Measurements from ENCODE around the gene TCF7L1.

The TCF7L1 gene

GRCh38 chr2:85132834-85133637, at the start of gene TCF7L1:
Gene TCF7L1 (plus strand): TSS chr2:85133392. CDS start chr2:85133685, 293 bp downstream.
- Histone ChIP-seq H3K9ac (ENCODE audit: insufficient read length, low read depth) (peak within 1 kb of the TSS; percentile 94), H3K9me3 (ENCODE audit: insufficient read depth, low read length) (no peaks in the 10 kb centered on the region), H3K4me3 (ENCODE audit: insufficient read length, low read depth) (peak within 1 kb of the TSS; percentile 88), H3K4me1 (ENCODE audit: insufficient read depth, insufficient read length) (peaks cover 6% of the 10 kb centered on the region), H3K27me3 (ENCODE audit: insufficient read depth, insufficient read length) (peaks cover 27% of the 10 kb centered on the region), H3K36me3 (ENCODE audit: insufficient read depth, insufficient read length, low read length) (peaks cover 7% of the 10 kb centered on the region)
- peak; percentile 82 for DNase-seq (ENCODE audit: low read depth, low spot score)
- no peak for TF ChIP-seq ZNF274 (IDR thresholded peaks at IDR 0.05; ENCODE audit: low read depth, low read length)
- no peak for TF ChIP-seq SUZ12 (IDR thresholded peaks at IDR 0.05; ENCODE audit: extremely low read depth, insufficient read depth, insufficient read length)
- no peak for TF ChIP-seq YY1 (IDR thresholded peaks at IDR 0.05; ENCODE audit: insufficient read depth, insufficient read length)

GRCh38 chr2:85085563-85085962, 47.6 kb upstream of the TCF7L1 start:
- Histone ChIP-seq H3K27me3 (ENCODE audit: insufficient read depth, insufficient read length) (no peaks in the 10 kb centered on the region), H3K36me3 (ENCODE audit: insufficient read depth, insufficient read length, low read length) (no peaks in the 10 kb centered on the region), H3K4me3 (ENCODE audit: insufficient read length, low read depth) (no peak overlapping the region), H3K9me3 (ENCODE audit: insufficient read depth, low read length) (peaks cover 10% of the 10 kb centered on the region; the same call in 1 of the 2 replicates), H3K4me1 (ENCODE audit: insufficient read depth, insufficient read length) (no peaks in the 10 kb centered on the region), H3K9ac (ENCODE audit: insufficient read length, low read depth) (no peak overlapping the region)
- TF ChIP-seq SUZ12 (IDR thresholded peaks at IDR 0.05; ENCODE audit: extremely low read depth, insufficient read depth, insufficient read length) = no peak
- no peak for TF ChIP-seq ZNF274 (IDR thresholded peaks at IDR 0.05; ENCODE audit: low read depth, low read length)
- no peak for TF ChIP-seq YY1 (IDR thresholded peaks at IDR 0.05; ENCODE audit: insufficient read depth, insufficient read length)
- DNase-seq (ENCODE audit: low read depth, low spot score) = no peak

- DNase-seq (ENCODE audit: low read depth, low spot score) = no peak
- H3K4me1 ChIP-seq (ENCODE audit: insufficient read depth, insufficient read length) = no peaks in the 10 kb centered on the region
- TF ChIP-seq SUZ12 (IDR thresholded peaks at IDR 0.05; ENCODE audit: extremely low read depth, insufficient read depth, insufficient read length) = no peak
- TF ChIP-seq YY1 (IDR thresholded peaks at IDR 0.05; ENCODE audit: insufficient read depth, insufficient read length) = no peak
- no peak for TF ChIP-seq ZNF274 (IDR thresholded peaks at IDR 0.05; ENCODE audit: low read depth, low read length)
- H3K9me3 ChIP-seq (ENCODE audit: insufficient read depth, low read length) = no peaks in the 10 kb centered on the region
- H3K4me3 ChIP-seq (ENCODE audit: insufficient read length, low read depth) = no peak overlapping the region
- H3K9ac ChIP-seq (ENCODE audit: insufficient read length, low read depth) = no peak overlapping the region
- no peaks in the 10 kb centered on the region for H3K36me3 ChIP-seq (ENCODE audit: insufficient read depth, insufficient read length, low read length)
- H3K27me3 ChIP-seq (ENCODE audit: insufficient read depth, insufficient read length) = no peaks in the 10 kb centered on the region
Measured at GRCh38 chr2:85087541-85087940, 45.7 kb upstream of the TCF7L1 start.

GRCh38 chr2:85088921-85089320, 44.3 kb upstream of the TCF7L1 start:
- peak; percentile 38 for DNase-seq (ENCODE audit: low read depth, low spot score)
- no peaks in the 10 kb centered on the region for H3K27me3 ChIP-seq (ENCODE audit: insufficient read depth, insufficient read length)
- H3K9me3 ChIP-seq (ENCODE audit: insufficient read depth, low read length) = no peaks in the 10 kb centered on the region
- no peaks in the 10 kb centered on the region for H3K36me3 ChIP-seq (ENCODE audit: insufficient read depth, insufficient read length, low read length)
- H3K9ac ChIP-seq (ENCODE audit: insufficient read length, low read depth) = no peak overlapping the region
- H3K4me3 ChIP-seq (ENCODE audit: insufficient read length, low read depth) = no peak overlapping the region
- no peaks in the 10 kb centered on the region for H3K4me1 ChIP-seq (ENCODE audit: insufficient read depth, insufficient read length)
- no peak for TF ChIP-seq ZNF274 (IDR thresholded peaks at IDR 0.05; ENCODE audit: low read depth, low read length)
- no peak for TF ChIP-seq SUZ12 (IDR thresholded peaks at IDR 0.05; ENCODE audit: extremely low read depth, insufficient read depth, insufficient read length)
- no peak for TF ChIP-seq YY1 (IDR thresholded peaks at IDR 0.05; ENCODE audit: insufficient read depth, insufficient read length)

GRCh38 chr2:85089585-85089984, 43.6 kb upstream of the TCF7L1 start:
- no peak overlapping the region for H3K4me3 ChIP-seq (ENCODE audit: insufficient read length, low read depth)
- no peaks in the 10 kb centered on the region for H3K27me3 ChIP-seq (ENCODE audit: insufficient read depth, insufficient read length)
- H3K36me3 ChIP-seq (ENCODE audit: insufficient read depth, insufficient read length, low read length) = no peaks in the 10 kb centered on the region
- no peak overlapping the region for H3K9ac ChIP-seq (ENCODE audit: insufficient read length, low read depth)
- TF ChIP-seq ZNF274 (IDR thresholded peaks at IDR 0.05; ENCODE audit: low read depth, low read length) (no peak), YY1 (IDR thresholded peaks at IDR 0.05; ENCODE audit: insufficient read depth, insufficient read length) (no peak), SUZ12 (IDR thresholded peaks at IDR 0.05; ENCODE audit: extremely low read depth, insufficient read depth, insufficient read length) (no peak)
- no peak for DNase-seq (ENCODE audit: low read depth, low spot score)
- H3K9me3 ChIP-seq (ENCODE audit: insufficient read depth, low read length) = no peaks in the 10 kb centered on the region
- no peaks in the 10 kb centered on the region for H3K4me1 ChIP-seq (ENCODE audit: insufficient read depth, insufficient read length)

- Histone ChIP-seq H3K36me3 (ENCODE audit: insufficient read depth, insufficient read length, low read length) (no peaks in the 10 kb centered on the region), H3K27me3 (ENCODE audit: insufficient read depth, insufficient read length) (no peaks in the 10 kb centered on the region), H3K9me3 (ENCODE audit: insufficient read depth, low read length) (no peaks in the 10 kb centered on the region), H3K4me3 (ENCODE audit: insufficient read length, low read depth) (no peak overlapping the region), H3K9ac (ENCODE audit: insufficient read length, low read depth) (no peak overlapping the region), H3K4me1 (ENCODE audit: insufficient read depth, insufficient read length) (no peaks in the 10 kb centered on the region)
- DNase-seq (ENCODE audit: low read depth, low spot score) = no peak
- TF ChIP-seq YY1 (IDR thresholded peaks at IDR 0.05; ENCODE audit: insufficient read depth, insufficient read length) (no peak), SUZ12 (IDR thresholded peaks at IDR 0.05; ENCODE audit: extremely low read depth, insufficient read depth, insufficient read length) (no peak), ZNF274 (IDR thresholded peaks at IDR 0.05; ENCODE audit: low read depth, low read length) (no peak)
Measured at GRCh38 chr2:85091838-85092237, 41.4 kb upstream of the TCF7L1 start.

GRCh38 chr2:85095094-85095493, 38.1 kb upstream of the TCF7L1 start:
- TF ChIP-seq YY1 (IDR thresholded peaks at IDR 0.05; ENCODE audit: insufficient read depth, insufficient read length) (no peak), ZNF274 (IDR thresholded peaks at IDR 0.05; ENCODE audit: low read depth, low read length) (no peak), SUZ12 (IDR thresholded peaks at IDR 0.05; ENCODE audit: extremely low read depth, insufficient read depth, insufficient read length) (no peak)
- no peak for DNase-seq (ENCODE audit: low read depth, low spot score)

More at GRCh38 chr2:85095094-85095493, 38.1 kb upstream of the TCF7L1 start:
- Histone ChIP-seq H3K9ac (ENCODE audit: insufficient read length, low read depth) (no peak overlapping the region), H3K36me3 (ENCODE audit: insufficient read depth, insufficient read length, low read length) (no peaks in the 10 kb centered on the region), H3K4me3 (ENCODE audit: insufficient read length, low read depth) (no peak overlapping the region), H3K4me1 (ENCODE audit: insufficient read depth, insufficient read length) (no peaks in the 10 kb centered on the region), H3K9me3 (ENCODE audit: insufficient read depth, low read length) (no peaks in the 10 kb centered on the region), H3K27me3 (ENCODE audit: insufficient read depth, insufficient read length) (no peaks in the 10 kb centered on the region)

Measured in NT2/D1 (cell line).